Lower lobe of right lung (tissue), 2 donors: ENCODE measurements around the gene DLX4. TPM values are rescaled to one million over a fixed set of nuclear protein-coding genes. Genes with fewer than 3 reads are reported as not detected.

Experiments used
- ATAC-seq, 2 donors: fragments of 200-7000 bp; cut with Tn5 transposase; one replicate each; pipeline ENCODE4 v1.9.1; 2020 to 2022; ENCODE audit warnings: mild to moderate bottlenecking in 2 of 2, moderate library complexity in 2 of 2
- DNase-seq: peaks from one replicate; pipeline ENCODE4 v3.0.0-alpha.2; 2020
- H3K27ac ChIP-seq: fragments of 200-600 bp; one replicate; pipeline ENCODE4 v1.8.0; 2022
- H3K27me3 ChIP-seq: fragments of 200-600 bp; one replicate; pipeline ENCODE4 v1.8.0; 2022; ENCODE audit warnings: low read depth
- H3K36me3 ChIP-seq: fragments of 200-600 bp; one replicate; pipeline ENCODE4 v1.8.0; 2022; ENCODE audit warnings: mild to moderate bottlenecking
- H3K4me1 ChIP-seq: fragments of 200-600 bp; one replicate; pipeline ENCODE4 v1.8.0; 2022
- H3K4me3 ChIP-seq: fragments of 200-600 bp; one replicate; pipeline ENCODE4 v1.8.0; 2022; ENCODE audit warnings: mild to moderate bottlenecking
- H3K9me3 ChIP-seq: fragments of 200-600 bp; one replicate; pipeline ENCODE4 v1.8.0; 2022
- intact Hi-C: fragments of 100-400 bp; cut with DNase I; formaldehyde crosslinking; loops from one replicate; pipeline ENCODE4 v1.11.0; 2022
- total RNA-seq: library from RNA; stranded (reverse); fragmentation: NEBNext Ultra II Directional; extraction: Animal tissue kit (Norgen Biotek cat#: 25700); gene quantifications from one replicate; pipeline ENCODE4 v1.2.1, GENCODE V29; 2021
- TF ChIP-seq, protein P1 (sequence below): fragments of 200-600 bp; IDR thresholded peaks from one replicate; pipeline ENCODE4 v1.8.0; 2022; ENCODE audit warnings: antibody characterized with exemption, mild to moderate bottlenecking
- donor health status: DM: no; HTN: yes; CAD: no; lungs with severe emphysema.

DLX4 gene
- total RNA-seq, 1 donor from 2014 or later, result 3.0 TPM

DNA sequence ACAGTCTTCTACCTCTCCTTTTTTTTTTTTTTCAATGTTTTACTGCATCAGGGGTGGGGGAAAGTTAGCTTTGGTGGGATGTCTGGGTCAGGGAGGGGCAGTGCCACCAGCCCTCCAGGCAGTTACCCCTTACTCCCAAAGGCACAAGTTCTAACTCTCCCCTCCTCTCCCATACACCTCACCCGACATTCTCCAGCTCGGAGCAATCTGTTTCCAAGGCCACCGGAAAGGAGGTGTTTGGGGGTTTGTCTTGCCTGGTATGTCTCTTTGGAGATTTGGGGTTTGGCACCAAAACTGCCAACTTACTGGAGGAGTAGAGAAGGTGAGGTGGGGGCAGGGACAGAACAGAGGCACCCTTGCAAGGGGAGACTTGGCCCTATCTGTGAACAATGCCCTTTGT lies 21.3 kb downstream of the DLX4 start:
- peaks cover 92% of the 10 kb centered on the region for H3K27me3 ChIP-seq

DNA sequence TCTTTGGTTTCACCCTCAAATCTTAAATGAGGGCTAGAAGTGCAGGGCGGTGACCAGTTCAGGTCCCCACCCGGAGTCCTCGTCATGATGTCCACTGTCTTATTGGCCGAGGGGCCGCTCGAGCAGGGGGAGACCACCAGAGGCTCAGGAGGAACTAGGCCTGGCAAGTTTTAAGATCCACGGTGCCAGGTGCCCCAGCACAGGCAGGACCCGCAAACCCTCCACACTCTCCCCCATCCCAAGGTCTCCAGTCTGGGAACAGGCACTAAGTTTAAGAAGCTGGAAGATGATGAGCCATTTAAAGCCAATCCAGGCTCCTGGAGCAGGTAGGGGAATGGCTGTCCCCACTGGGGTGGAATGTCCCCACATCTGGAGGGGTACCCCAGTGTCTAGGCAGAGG lies 21.9 kb downstream of the DLX4 start:
- DNase-seq (no peak), ATAC-seq (no peak)
- Histone ChIP-seq H3K36me3 (no peaks in the 10 kb centered on the region), H3K27ac (no peak overlapping the region), H3K9me3 (no peaks in the 10 kb centered on the region), H3K4me3 (no peak overlapping the region), H3K27me3 (peaks cover 95% of the 10 kb centered on the region), H3K4me1 (peaks cover 26% of the 10 kb centered on the region)
- TF ChIP-seq, protein P1, sequence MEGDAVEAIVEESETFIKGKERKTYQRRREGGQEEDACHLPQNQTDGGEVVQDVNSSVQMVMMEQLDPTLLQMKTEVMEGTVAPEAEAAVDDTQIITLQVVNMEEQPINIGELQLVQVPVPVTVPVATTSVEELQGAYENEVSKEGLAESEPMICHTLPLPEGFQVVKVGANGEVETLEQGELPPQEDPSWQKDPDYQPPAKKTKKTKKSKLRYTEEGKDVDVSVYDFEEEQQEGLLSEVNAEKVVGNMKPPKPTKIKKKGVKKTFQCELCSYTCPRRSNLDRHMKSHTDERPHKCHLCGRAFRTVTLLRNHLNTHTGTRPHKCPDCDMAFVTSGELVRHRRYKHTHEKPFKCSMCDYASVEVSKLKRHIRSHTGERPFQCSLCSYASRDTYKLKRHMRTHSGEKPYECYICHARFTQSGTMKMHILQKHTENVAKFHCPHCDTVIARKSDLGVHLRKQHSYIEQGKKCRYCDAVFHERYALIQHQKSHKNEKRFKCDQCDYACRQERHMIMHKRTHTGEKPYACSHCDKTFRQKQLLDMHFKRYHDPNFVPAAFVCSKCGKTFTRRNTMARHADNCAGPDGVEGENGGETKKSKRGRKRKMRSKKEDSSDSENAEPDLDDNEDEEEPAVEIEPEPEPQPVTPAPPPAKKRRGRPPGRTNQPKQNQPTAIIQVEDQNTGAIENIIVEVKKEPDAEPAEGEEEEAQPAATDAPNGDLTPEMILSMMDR, result no peak
- intact Hi-C loops, result no loop called here

More for the DNA sequence above, 21.3 kb downstream of the DLX4 start:
- ATAC-seq (no peak), DNase-seq (no peak)
- no peak overlapping the region for H3K27ac ChIP-seq
- H3K36me3 ChIP-seq, result no peaks in the 10 kb centered on the region
- TF ChIP-seq, protein P1, result no peak
- H3K9me3 ChIP-seq, result no peaks in the 10 kb centered on the region
- H3K4me1 ChIP-seq, result peaks cover 23% of the 10 kb centered on the region
- intact Hi-C loops, result no loop called here
- no peak overlapping the region for H3K4me3 ChIP-seq

GRCh38 chr17:49991409-49991808 lies 22.4 kb downstream of the DLX4 start:
- DNase-seq (no peak), ATAC-seq (no peak)
- Histone ChIP-seq H3K4me3 (no peak overlapping the region), H3K27ac (no peak overlapping the region), H3K27me3 (peaks cover 95% of the 10 kb centered on the region), H3K36me3 (no peaks in the 10 kb centered on the region), H3K9me3 (no peaks in the 10 kb centered on the region), H3K4me1 (peaks cover 26% of the 10 kb centered on the region)
- intact Hi-C loops, result no loop called here
- TF ChIP-seq, protein P1, result no peak

DNA sequence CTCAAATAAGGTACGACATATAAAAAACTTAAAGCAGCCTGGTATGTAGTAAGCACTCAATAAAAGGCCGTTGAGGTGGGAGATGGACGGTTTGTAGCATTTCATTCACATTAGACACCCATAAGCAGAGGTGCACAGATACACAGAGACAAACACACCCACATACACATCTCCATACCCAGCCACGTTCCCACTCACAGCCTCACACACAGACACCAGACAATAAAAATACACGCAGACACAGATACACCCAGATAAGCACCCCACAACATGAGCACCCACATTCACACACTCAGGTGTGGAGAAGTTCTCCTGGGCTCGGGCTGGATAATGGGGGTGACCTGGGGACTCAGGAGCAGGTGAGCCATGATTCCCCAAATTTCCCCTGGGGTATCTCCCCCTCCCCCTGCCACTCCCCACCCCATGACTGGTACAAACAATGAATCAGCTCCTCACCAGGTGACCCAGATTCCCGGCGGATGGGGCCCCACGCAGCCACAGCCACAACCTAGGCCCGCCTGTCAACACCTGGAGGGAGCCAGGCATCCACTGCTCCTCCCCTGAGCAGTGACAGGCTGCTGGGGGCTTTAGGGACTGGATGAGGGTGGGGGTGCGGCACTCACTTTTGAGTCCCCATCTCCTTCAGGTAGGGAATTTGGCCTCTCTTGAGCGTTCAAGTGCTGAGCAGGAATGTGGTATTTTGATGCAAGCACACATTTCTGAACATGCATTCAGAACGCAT lies 23.4 kb downstream of the DLX4 start:
- Histone ChIP-seq H3K36me3 (no peaks in the 10 kb centered on the region), H3K9me3 (no peaks in the 10 kb centered on the region), H3K4me3 (no peak overlapping the region), H3K27ac (no peak overlapping the region), H3K4me1 (peaks cover 36% of the 10 kb centered on the region), H3K27me3 (peaks cover 95% of the 10 kb centered on the region)
- no peak for DNase-seq
- intact Hi-C loops, result no loop called here
- TF ChIP-seq, protein P1, result no peak
- no peak for ATAC-seq

- no peak for DNase-seq
- Histone ChIP-seq H3K9me3 (no peaks in the 10 kb centered on the region), H3K27me3 (peaks cover 95% of the 10 kb centered on the region), H3K4me3 (peak overlapping the region; percentile 55), H3K36me3 (no peaks in the 10 kb centered on the region), H3K4me1 (peaks cover 38% of the 10 kb centered on the region), H3K27ac (no peak overlapping the region)
- TF ChIP-seq, protein P1, result no peak
- intact Hi-C loops, result no loop called here
- ATAC-seq, result no peak
These were observed 24.0 kb downstream of the DLX4 start for GRCh38 chr17:49992933-49993422.
